HepG2 (cell line): Measurements from ENCODE around the gene FBXW2. TPM values are rescaled to one million over a fixed set of nuclear protein-coding genes. Genes with fewer than 3 reads are reported as not detected.
A peak's percentile ranks its signal among the peaks of the same experiment; 100 is the strongest.

Experiments
- ATAC-seq: fragments of 200-7000 bp; cut with Tn5 transposase; 3 replicates; pipeline ENCODE4 v1.9.1; 2020; ENCODE audit warnings: mild to moderate bottlenecking, moderate library complexity
- BruUV-seq: library from RNA; stranded (reverse); fragments of 400-500 nt; replicated peaks from 2 replicates; lab custom pipeline; 2021; lab: Mats Ljungman, UMichigan
- CTCF ChIA-PET: fragments of 300-600 bp; formaldehyde crosslinking; extraction: SDS; loops from one replicate; lab custom pipeline; 2021; ENCODE audit warnings: low total read pairs, inconsistent platforms, low intra/inter-chr PET ratio; lab: Yijun Ruan, JAX
- POLR2A ChIA-PET: fragments of 350-600 bp; sonication (Branson Sonifier 250); formaldehyde crosslinking; loops from one replicate; lab custom pipeline; 2020; ENCODE audit warnings: antibody characterized with exemption, inconsistent platforms; lab: Yijun Ruan, JAX
- DNase-seq: peaks from one replicate; pipeline ENCODE4 v3.0.0-alpha.2; 2015; ENCODE audit warnings: low spot score
- FAIRE-seq: peaks from 3 replicates; lab custom pipeline; 2011; peaks lifted over from hg19 to GRCh38; lab: Jason Lieb, UNC
- H2AFZ ChIP-seq: one replicate; pipeline ENCODE4 v1.6.1; 2011; ENCODE audit warnings: low read length, inconsistent platforms
- H3K27ac ChIP-seq: fragments of 300-600 bp; 3 replicates; pipeline ENCODE4 v1.8.0; 2011; ENCODE audit warnings: mixed run types, mild to moderate bottlenecking, mixed read lengths, low read length, inconsistent platforms; ENCODE audit not compliant: insufficient read depth; ENCODE audit errors: extremely low read length
- H3K27me3 ChIP-seq, 2 experiments: fragments of 200-600 bp in 1 of 2; 2 replicates in 1 of 2; 3 replicates in 1 of 2; pipeline versions ENCODE4 v1.6.0 to v1.8.0; 2011; ENCODE audit warnings: low read length in 2 of 2, mild to moderate bottlenecking in 2 of 2, moderate library complexity in 2 of 2, inconsistent platforms in 1 of 2; ENCODE audit not compliant: insufficient read depth in 2 of 2, control insufficient read depth in 1 of 2
- H3K36me3 ChIP-seq, 2 experiments: fragments of 200-600 bp in 1 of 2; replicated peaks in 1 of 2; 2 replicates in 1 of 2; 3 replicates in 1 of 2; pipeline versions ENCODE4 v1.5.1 to v1.8.0; 2011; ENCODE audit warnings: low read length in 2 of 2, inconsistent platforms in 1 of 2; ENCODE audit not compliant: insufficient read depth in 2 of 2, control insufficient read depth in 1 of 2
- H3K4me1 ChIP-seq: 2 replicates; pipeline ENCODE4 v1.5.1; 2012; ENCODE audit warnings: low read length, inconsistent platforms; ENCODE audit not compliant: insufficient read depth
- H3K4me2 ChIP-seq: 2 replicates; pipeline ENCODE4 v1.6.0; 2011; ENCODE audit warnings: low read depth, low read length, inconsistent platforms
- H3K4me3 ChIP-seq, 3 experiments: fragments of 200-600 bp in 1 of 3; sonication (generic), shearing (Covaris generic) in 1 of 3; replicated peaks in 1 of 3; 2 replicates each; pipeline ENCODE4 v1.5.1; 2011 to 2016; ENCODE audit warnings: low read length in 3 of 3, inconsistent platforms in 2 of 3, low read depth in 2 of 3, mild to moderate bottlenecking in 2 of 3, control low read depth in 1 of 3, mixed read lengths in 1 of 3; ENCODE audit not compliant: insufficient read depth in 1 of 3
- H3K79me2 ChIP-seq: one replicate; pipeline ENCODE4 v1.6.1; 2011; ENCODE audit warnings: low read length, inconsistent platforms; ENCODE audit not compliant: insufficient read depth
- H3K9ac ChIP-seq: 2 replicates; pipeline ENCODE4 v1.6.0; 2011; ENCODE audit warnings: mild to moderate bottlenecking, low read depth, low read length, inconsistent platforms; ENCODE audit not compliant: insufficient read depth
- H3K9me3 ChIP-seq: 2 replicates; pipeline ENCODE4 v1.5.1; 2012; ENCODE audit warnings: mild to moderate bottlenecking, low read length
- H4K20me1 ChIP-seq: 2 replicates; pipeline ENCODE4 v1.6.0; 2011; ENCODE audit warnings: inconsistent platforms, mild to moderate bottlenecking, low read length, moderate library complexity; ENCODE audit not compliant: insufficient read depth
- CENPX ChIP-seq: sonication (generic); formaldehyde crosslinking; IDR thresholded peaks from 2 replicates; pipeline ENCODE4 v1.9.0; 2021; ENCODE audit warnings: mild to moderate bottlenecking, missing genetic modification reagents, moderate library complexity
- DNMT1 ChIP-seq: sonication (generic); formaldehyde crosslinking; IDR thresholded peaks from 2 replicates; pipeline ENCODE4 v1.5.1; 2020; ENCODE audit warnings: mild to moderate bottlenecking, missing genetic modification reagents
- FOXA3 ChIP-seq: IDR thresholded peaks from 2 replicates; pipeline ENCODE4 v1.6.1; 2016; ENCODE audit warnings: missing genetic modification reagents, missing compliant biosample characterization
- FOXK1 ChIP-seq: sonication (generic); formaldehyde crosslinking; IDR thresholded peaks from 2 replicates; pipeline ENCODE4 v1.4.0; 2020; ENCODE audit warnings: low read depth, missing genetic modification reagents, borderline replicate concordance
- GATAD2A ChIP-seq: IDR thresholded peaks from 2 replicates; pipeline ENCODE4 v1.6.1; 2016
- HMG20A ChIP-seq: IDR thresholded peaks from 2 replicates; pipeline ENCODE4 v1.6.1; 2016; ENCODE audit warnings: borderline replicate concordance
- HOXD1 ChIP-seq: sonication (generic); formaldehyde crosslinking; IDR thresholded peaks from 2 replicates; pipeline ENCODE4 v1.5.0; 2020; ENCODE audit warnings: missing genetic modification reagents
- KAT7 ChIP-seq: IDR thresholded peaks from 2 replicates; pipeline ENCODE4 v1.6.1; 2018; ENCODE audit warnings: borderline replicate concordance, missing compliant biosample characterization
- MATR3 ChIP-seq: sonication (generic); formaldehyde crosslinking; IDR thresholded peaks from 2 replicates; pipeline ENCODE4 v1.4.0; 2020; ENCODE audit warnings: missing genetic modification reagents
- MED8 ChIP-seq: sonication (generic); formaldehyde crosslinking; IDR thresholded peaks from 2 replicates; pipeline ENCODE4 v1.8.1; 2023; ENCODE audit warnings: mild to moderate bottlenecking, missing genetic modification reagents; ENCODE audit not compliant: insufficient replicate concordance
- NR3C1 ChIP-seq: sonication (generic); formaldehyde crosslinking; IDR thresholded peaks from 2 replicates; pipeline ENCODE4 v1.4.0; 2020; ENCODE audit warnings: missing genetic modification reagents
- PAX8 ChIP-seq: sonication (generic); formaldehyde crosslinking; IDR thresholded peaks from 2 replicates; pipeline ENCODE4 v1.8.0; 2022; ENCODE audit warnings: mild to moderate bottlenecking, missing genetic modification reagents, borderline replicate concordance
- RARA ChIP-seq: IDR thresholded peaks from 2 replicates; pipeline ENCODE4 v1.6.1; 2016; ENCODE audit warnings: missing genetic modification reagents, missing compliant biosample characterization
- RNF2 ChIP-seq: fragments of 450-650 bp; conservative IDR thresholded peaks from 2 replicates; pipeline ENCODE4 v1.6.1; 2016; ENCODE audit warnings: low read depth
- RXRA ChIP-seq: sonication (generic); formaldehyde crosslinking; IDR thresholded peaks from 2 replicates; pipeline ENCODE4 v1.5.1; 2020; ENCODE audit warnings: missing genetic modification reagents
- SOX13 ChIP-seq, 3 experiments: fragments of 450-650 bp in 1 of 3; sonication (generic) in 1 of 3; formaldehyde crosslinking in 1 of 3; IDR thresholded peaks in 2 of 3; conservative IDR thresholded peaks in 1 of 3; 2 replicates each; pipeline versions ENCODE4 v1.5.0 to v1.6.1; 2016 to 2020; ENCODE audit warnings: antibody characterized with exemption in 1 of 3, mild to moderate bottlenecking in 1 of 3, missing compliant biosample characterization in 1 of 3, missing genetic modification reagents in 1 of 3, moderate library complexity in 1 of 3
- SRY ChIP-seq: sonication (generic); formaldehyde crosslinking; IDR thresholded peaks from 2 replicates; pipeline ENCODE4 v1.8.0; 2022; ENCODE audit warnings: mild to moderate bottlenecking, missing genetic modification reagents
- TAF15 ChIP-seq: fragments of 200-400 bp; formaldehyde crosslinking; IDR thresholded peaks from one replicate; pipeline ENCODE4 v1.6.1; 2018; ENCODE audit warnings: mild to moderate bottlenecking, low read depth, low read length; ENCODE audit not compliant: poor library complexity, severe bottlenecking
- ZNF180 ChIP-seq: sonication (generic); formaldehyde crosslinking; IDR thresholded peaks from 2 replicates; pipeline ENCODE4 v1.4.0; 2020; ENCODE audit warnings: low read depth, missing genetic modification reagents, borderline replicate concordance
- ZNF224 ChIP-seq: sonication (generic); formaldehyde crosslinking; IDR thresholded peaks from 2 replicates; pipeline ENCODE4 v1.5.0; 2020; ENCODE audit warnings: mild to moderate bottlenecking, missing genetic modification reagents
- WGBS: methylation state at CpG from one replicate; pipeline ENCODE4 v1.1.6; 2017; ENCODE audit warnings: low lambda C conversion rate; 5-methylcytosine and 5-hydroxymethylcytosine counted together
- in situ Hi-C: cut with HindIII; loops from 2 replicates; pipeline ENCODE4 v1.10.0; 2017; ENCODE audit warnings: low pct_unique_long_range_greater_than_20kb; ENCODE audit not compliant: extremely low pct_ligation_motif_present
- intact Hi-C: fragments of 100-400 bp; cut with micrococcal nuclease; formaldehyde crosslinking; loops from one replicate; pipeline ENCODE4 v1.10.0; 2022; ENCODE audit not compliant: unreplicated experiment
- polyA plus RNA-seq, 8 experiments: library from polyadenylated mRNA; depleted of rRNA in 3 of 8; stranded (reverse) in 7 of 8; unstranded in 1 of 8; fragments of >200 nt; fragmentation: Illumina TruSeq in 4 of 8; extraction: Trizol in 4 of 8; gene quantifications; 2 replicates each; pipeline versions ENCODE4 v1.2.1 to v1.2.3, GENCODE V29; 2011 to 2016; ENCODE audit warnings: low read depth in 4 of 8, missing spikeins in 1 of 8, mixed read lengths in 1 of 8; ENCODE audit not compliant: insufficient read depth in 1 of 8
- total RNA-seq, 5 experiments: library from RNA; depleted of rRNA; stranded (reverse); fragments of >200 nt; fragmentation: Illumina TruSeq; extraction: Trizol; gene quantifications; 2 replicates each; pipeline ENCODE4 v1.2.3, GENCODE V29; 2016; ENCODE audit warnings: low read depth in 1 of 5
- TF ChIP-seq, protein P1 (sequence below): IDR thresholded peaks from 2 replicates; pipeline ENCODE4 v1.4.0; 2020; ENCODE audit warnings: mild to moderate bottlenecking, missing genetic modification reagents

FBXW2 gene
- total and polyA plus RNA-seq, 2 of the 13 experiments (the other 11 are each of a cell fraction or from before 2014, with no cell fraction given), result 35.4 to 43.1 TPM

DNA sequence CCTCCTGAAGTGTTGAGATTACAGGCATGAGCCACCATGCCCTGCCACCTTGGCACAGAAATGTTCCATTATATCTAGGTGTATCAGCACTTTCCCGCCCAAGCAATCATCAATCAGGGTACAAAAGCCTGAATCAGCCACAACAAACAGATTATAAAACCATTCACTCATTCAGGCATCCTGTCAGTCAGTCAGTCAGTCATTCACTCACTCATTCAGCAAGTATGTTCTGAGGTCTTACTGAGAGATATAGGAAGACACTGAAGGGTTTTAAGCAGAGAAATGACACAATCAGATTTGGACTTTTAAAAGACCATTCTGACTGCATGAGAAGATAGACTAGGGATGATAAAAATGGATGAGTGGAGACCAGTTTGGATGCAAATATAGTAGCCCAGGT is 36.4 kb upstream of the FBXW2 start:
- WGBS, result 92% methylated on average over 1 of the region's 1 CpG
- H3K36me3 ChIP-seq, result peaks cover 4 to 57% of the 10 kb centered on the region in 2 experiments

DNA sequence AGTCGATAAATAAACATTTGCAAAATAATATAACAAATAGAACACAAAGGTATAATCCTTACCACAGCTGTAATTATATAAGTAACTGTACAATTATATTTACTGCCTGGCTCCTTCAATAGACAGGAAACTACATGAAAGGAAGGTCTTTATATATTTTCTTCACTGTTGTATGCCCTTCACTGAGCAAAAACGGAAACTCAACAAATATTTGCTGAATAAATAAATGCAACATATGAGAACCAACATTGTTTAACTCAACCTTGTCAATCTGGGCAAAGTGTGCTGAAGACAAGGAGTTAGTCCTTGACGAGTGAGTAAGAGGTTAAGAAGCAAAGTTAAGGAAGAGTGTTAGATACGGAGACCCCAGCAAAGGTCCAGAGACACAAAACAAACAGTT is 26.9 kb upstream of the FBXW2 start:
- H3K4me3 ChIP-seq, result no peak overlapping the region
- no peaks in the 10 kb centered on the region for H3K27me3 ChIP-seq
- H2AFZ ChIP-seq, result no peak overlapping the region
- H3K9ac ChIP-seq, result no peak overlapping the region
- no peak overlapping the region for H3K27ac ChIP-seq
- FAIRE-seq (no peak), DNase-seq (no peak), ATAC-seq (peak; percentile 50)
- H3K4me2 ChIP-seq, result no peak overlapping the region
- 52% methylated on average over 4 of the region's 4 CpGs for WGBS
- intact Hi-C loops (no loop called here), in situ Hi-C loops (no loop called here)
- CTCF ChIA-PET, result no interaction called here
- H3K36me3 ChIP-seq, result peaks cover 0 to 43% of the 10 kb centered on the region in 2 experiments; a peak in 3 of 5 replicates
- H4K20me1 ChIP-seq, result no peaks in the 10 kb centered on the region
- no TSS peak for BruUV-seq
- peaks cover 13% of the 10 kb centered on the region for H3K4me1 ChIP-seq
- POLR2A ChIA-PET, result no interaction called here
- H3K9me3 ChIP-seq, result no peaks in the 10 kb centered on the region
- no peaks in the 10 kb centered on the region for H3K79me2 ChIP-seq
- TF ChIP-seq FOXA3 (CRISPR knock-in tag) (0 out of 2 replicates have a peak, but pooled peaks have one; percentile 9), GATAD2A (CRISPR knock-in tag) (peak; percentile 45; the same call in 1 of the 2 replicates), SOX13 (IDR thresholded peaks at IDR 0.05) (no peak), SOX13 (CRISPR knock-in tag; conservative IDR thresholded peaks at IDR 0.05 in 1 of 2, IDR thresholded peaks at IDR 0.05 in 1 of 2) (peak in 1 of 2 experiments; percentile 14; a peak in 1 of 4 replicates), HMG20A (CRISPR knock-in tag) (0 out of 2 replicates have a peak, but pooled peaks have one; percentile 12), KAT7 (CRISPR knock-in tag) (no peak), RXRA (CRISPR knock-in tag) (no peak)
- TF ChIP-seq, protein P1, sequence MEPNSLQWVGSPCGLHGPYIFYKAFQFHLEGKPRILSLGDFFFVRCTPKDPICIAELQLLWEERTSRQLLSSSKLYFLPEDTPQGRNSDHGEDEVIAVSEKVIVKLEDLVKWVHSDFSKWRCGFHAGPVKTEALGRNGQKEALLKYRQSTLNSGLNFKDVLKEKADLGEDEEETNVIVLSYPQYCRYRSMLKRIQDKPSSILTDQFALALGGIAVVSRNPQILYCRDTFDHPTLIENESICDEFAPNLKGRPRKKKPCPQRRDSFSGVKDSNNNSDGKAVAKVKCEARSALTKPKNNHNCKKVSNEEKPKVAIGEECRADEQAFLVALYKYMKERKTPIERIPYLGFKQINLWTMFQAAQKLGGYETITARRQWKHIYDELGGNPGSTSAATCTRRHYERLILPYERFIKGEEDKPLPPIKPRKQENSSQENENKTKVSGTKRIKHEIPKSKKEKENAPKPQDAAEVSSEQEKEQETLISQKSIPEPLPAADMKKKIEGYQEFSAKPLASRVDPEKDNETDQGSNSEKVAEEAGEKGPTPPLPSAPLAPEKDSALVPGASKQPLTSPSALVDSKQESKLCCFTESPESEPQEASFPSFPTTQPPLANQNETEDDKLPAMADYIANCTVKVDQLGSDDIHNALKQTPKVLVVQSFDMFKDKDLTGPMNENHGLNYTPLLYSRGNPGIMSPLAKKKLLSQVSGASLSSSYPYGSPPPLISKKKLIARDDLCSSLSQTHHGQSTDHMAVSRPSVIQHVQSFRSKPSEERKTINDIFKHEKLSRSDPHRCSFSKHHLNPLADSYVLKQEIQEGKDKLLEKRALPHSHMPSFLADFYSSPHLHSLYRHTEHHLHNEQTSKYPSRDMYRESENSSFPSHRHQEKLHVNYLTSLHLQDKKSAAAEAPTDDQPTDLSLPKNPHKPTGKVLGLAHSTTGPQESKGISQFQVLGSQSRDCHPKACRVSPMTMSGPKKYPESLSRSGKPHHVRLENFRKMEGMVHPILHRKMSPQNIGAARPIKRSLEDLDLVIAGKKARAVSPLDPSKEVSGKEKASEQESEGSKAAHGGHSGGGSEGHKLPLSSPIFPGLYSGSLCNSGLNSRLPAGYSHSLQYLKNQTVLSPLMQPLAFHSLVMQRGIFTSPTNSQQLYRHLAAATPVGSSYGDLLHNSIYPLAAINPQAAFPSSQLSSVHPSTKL (CRISPR knock-in tag), result 0 out of 2 replicates have a peak, but pooled peaks have one; percentile 14

More for the DNA sequence above, 36.4 kb upstream of the FBXW2 start:
- Histone ChIP-seq H3K4me1 (no peaks in the 10 kb centered on the region), H3K9me3 (no peaks in the 10 kb centered on the region), H2AFZ (no peak overlapping the region), H3K27ac (no peak overlapping the region), H3K4me3 (no peak overlapping the region), H3K9ac (no peak overlapping the region), H4K20me1 (no peaks in the 10 kb centered on the region), H3K4me2 (no peak overlapping the region), H3K27me3 (no peaks in the 10 kb centered on the region), H3K79me2 (no peaks in the 10 kb centered on the region)
- FAIRE-seq (no peak), DNase-seq (no peak), ATAC-seq (no peak)
- ChIA-PET CTCF (no interaction called here), POLR2A (no interaction called here)
- intact Hi-C loops, result loop anchor here (1.0 kb wide), 1 partner anchor 29 kb away; no protein-coding TSS in a partner anchor
- in situ Hi-C loops, result no loop called here
- no peak for TF ChIP-seq RARA (CRISPR knock-in tag)
- no peak for TF ChIP-seq ZNF224
- no peak for TF ChIP-seq ZNF180 (CRISPR knock-in tag)
- no peak for TF ChIP-seq SRY (CRISPR knock-in tag)
- TF ChIP-seq NR3C1 (CRISPR knock-in tag), result no peak
- TF ChIP-seq TAF15, result no peak
- no peak for TF ChIP-seq RNF2
- TF ChIP-seq MATR3, result no peak
- no peak for TF ChIP-seq HOXD1 (CRISPR knock-in tag)
- TF ChIP-seq MED8 (CRISPR knock-in tag), result no peak
- TF ChIP-seq CENPX, result no peak
- no peak for TF ChIP-seq FOXK1 (CRISPR knock-in tag)
- no peak for TF ChIP-seq PAX8 (CRISPR knock-in tag)
- TF ChIP-seq DNMT1, result no peak
- BruUV-seq, result no TSS peak
